ENCODE measurements around the gene ERGIC1.

GRCh38 chr5:172881691-172882370 is 47.8 kb downstream of the ERGIC1 start:
- TF ChIP-seq POLR2A (IDR thresholded peaks at IDR 0.05) (no peak), CTCF (IDR thresholded peaks at IDR 0.05) (no peak), POLR2AphosphoS5 (IDR thresholded peaks at IDR 0.05) (peak in 2 of 3 donors; percentile 43 to 76), EP300 (IDR thresholded peaks at IDR 0.05) (no peak)

All from stomach (tissue), 4 donors.